Coronary artery (tissue), 2 donors: ENCODE measurements around the gene DDX17.

Experiments
- DNase-seq: peaks from one replicate; pipeline ENCODE4 v3.0.0-alpha.2; 2017; ENCODE audit warnings: low spot score
- H3K27ac ChIP-seq, 2 donors: fragments of 200-600 bp; sonication (generic); one replicate each; pipeline ENCODE4 v1.5.1; 2016 to 2019
- H3K4me3 ChIP-seq: fragments of 200-600 bp; sonication (generic); 2 replicates; pipeline ENCODE4 v1.5.1; 2016; ENCODE audit warnings: mild to moderate bottlenecking, moderate library complexity
- TF ChIP-seq, protein P1 (sequence below): fragments of 200-600 bp; sonication (generic); IDR thresholded peaks from one replicate; pipeline ENCODE4 v1.5.1; 2019; ENCODE audit warnings: antibody characterized with exemption

Gene DDX17

DNA sequence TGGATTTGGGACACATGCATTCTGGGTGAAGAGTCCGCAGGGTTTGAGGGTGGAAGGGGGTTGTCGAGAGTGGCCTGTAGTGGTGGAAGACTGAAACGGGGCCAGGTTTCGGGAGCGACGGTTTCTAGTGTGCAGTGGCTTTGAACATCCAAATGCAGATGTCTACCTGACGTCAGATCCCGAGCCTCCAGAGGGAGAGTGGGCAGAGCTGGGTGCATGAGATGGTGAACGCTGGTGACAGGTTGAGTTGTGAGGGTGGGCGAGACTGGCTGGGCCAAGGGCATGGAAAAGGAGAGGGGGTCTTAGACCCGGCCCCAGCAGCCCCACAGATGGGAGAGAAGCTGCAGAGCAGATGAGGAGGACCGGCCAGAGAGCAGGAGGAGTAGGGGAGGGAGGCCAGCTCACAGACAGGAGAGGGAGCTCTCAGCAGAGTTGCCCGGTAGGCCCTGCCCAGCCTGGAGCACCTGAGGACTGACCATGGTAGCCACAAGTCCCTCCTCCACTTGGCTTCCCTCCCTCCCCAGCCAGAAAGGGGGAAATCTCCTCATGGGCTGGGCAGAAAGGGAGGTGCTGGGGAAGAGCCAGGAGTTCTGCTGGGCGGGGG, 65.3 kb downstream of the DDX17 start:
- H3K27ac ChIP-seq, result no peak overlapping the region
- H3K4me3 ChIP-seq, result no peak overlapping the region
- TF ChIP-seq, protein P1, sequence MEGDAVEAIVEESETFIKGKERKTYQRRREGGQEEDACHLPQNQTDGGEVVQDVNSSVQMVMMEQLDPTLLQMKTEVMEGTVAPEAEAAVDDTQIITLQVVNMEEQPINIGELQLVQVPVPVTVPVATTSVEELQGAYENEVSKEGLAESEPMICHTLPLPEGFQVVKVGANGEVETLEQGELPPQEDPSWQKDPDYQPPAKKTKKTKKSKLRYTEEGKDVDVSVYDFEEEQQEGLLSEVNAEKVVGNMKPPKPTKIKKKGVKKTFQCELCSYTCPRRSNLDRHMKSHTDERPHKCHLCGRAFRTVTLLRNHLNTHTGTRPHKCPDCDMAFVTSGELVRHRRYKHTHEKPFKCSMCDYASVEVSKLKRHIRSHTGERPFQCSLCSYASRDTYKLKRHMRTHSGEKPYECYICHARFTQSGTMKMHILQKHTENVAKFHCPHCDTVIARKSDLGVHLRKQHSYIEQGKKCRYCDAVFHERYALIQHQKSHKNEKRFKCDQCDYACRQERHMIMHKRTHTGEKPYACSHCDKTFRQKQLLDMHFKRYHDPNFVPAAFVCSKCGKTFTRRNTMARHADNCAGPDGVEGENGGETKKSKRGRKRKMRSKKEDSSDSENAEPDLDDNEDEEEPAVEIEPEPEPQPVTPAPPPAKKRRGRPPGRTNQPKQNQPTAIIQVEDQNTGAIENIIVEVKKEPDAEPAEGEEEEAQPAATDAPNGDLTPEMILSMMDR, result no peak
- DNase-seq, result no peak

GRCh38 chr22:38437416-38437815, 68.7 kb downstream of the DDX17 start:
- no peak overlapping the region for H3K4me3 ChIP-seq
- no peak for DNase-seq
- TF ChIP-seq, protein P1, result no peak
- H3K27ac ChIP-seq, result no peak overlapping the region

- no peak for DNase-seq
- TF ChIP-seq, protein P1, result no peak
- no peak overlapping the region for H3K4me3 ChIP-seq
- no peak overlapping the region for H3K27ac ChIP-seq
These were observed 69.3 kb downstream of the DDX17 start for GRCh38 chr22:38436629-38437395.

- no peak overlapping the region for H3K27ac ChIP-seq
- H3K4me3 ChIP-seq, result no peak overlapping the region
- no peak for DNase-seq
- TF ChIP-seq, protein P1, result no peak
These were observed 70.1 kb downstream of the DDX17 start for GRCh38 chr22:38435965-38436364.

- no peak for DNase-seq
- TF ChIP-seq, protein P1, result no peak
- no peak overlapping the region for H3K4me3 ChIP-seq
- H3K27ac ChIP-seq, result no peak overlapping the region
These were observed 71.1 kb downstream of the DDX17 start for GRCh38 chr22:38435010-38435409.

- DNase-seq, result no peak
- TF ChIP-seq, protein P1, result no peak
- H3K4me3 ChIP-seq, result no peak overlapping the region
- no peak overlapping the region for H3K27ac ChIP-seq
These were observed 72.2 kb downstream of the DDX17 start for GRCh38 chr22:38433871-38434270.
